MM.1S (cell line): ENCODE measurements around the gene BPTF.

Source experiments
- DNase-seq: peaks from one replicate; pipeline ENCODE4 v3.0.0-alpha.2; 2015
- H2AFZ ChIP-seq: fragments of 300-600 bp; sonication (generic); 2 replicates; pipeline ENCODE4 v1.6.0; 2016; ENCODE audit warnings: antibody characterized with exemption, low read length
- H3F3A ChIP-seq: fragments of 300-600 bp; sonication (generic); 2 replicates; pipeline ENCODE4 v1.6.1; 2016; ENCODE audit warnings: mild to moderate bottlenecking, antibody characterized with exemption, low read length, moderate library complexity, mixed read lengths; ENCODE audit not compliant: insufficient read depth
- H3K27ac ChIP-seq: fragments of 300-600 bp; sonication (generic); 2 replicates; pipeline ENCODE4 v1.5.1; 2016; ENCODE audit warnings: mild to moderate bottlenecking, low read length
- H3K27me3 ChIP-seq: fragments of 300-600 bp; sonication (generic); replicated peaks from 2 replicates; pipeline ENCODE4 v1.6.0; 2016; ENCODE audit warnings: low read length; ENCODE audit not compliant: insufficient read depth
- H3K36me3 ChIP-seq: fragments of 300-600 bp; sonication (generic); replicated peaks from 2 replicates; pipeline ENCODE4 v1.6.1; 2016; ENCODE audit warnings: mild to moderate bottlenecking, low read length, mixed read lengths; ENCODE audit not compliant: insufficient read depth
- H3K4me1 ChIP-seq: fragments of 300-600 bp; sonication (generic); 2 replicates; pipeline ENCODE4 v1.6.1; 2016; ENCODE audit warnings: low read length, mixed read lengths
- H3K4me2 ChIP-seq: fragments of 300-600 bp; sonication (generic); 2 replicates; pipeline ENCODE4 v1.6.0; 2016; ENCODE audit warnings: low read depth, low read length
- H3K4me3 ChIP-seq: fragments of 300-600 bp; sonication (generic); 2 replicates; pipeline ENCODE4 v1.5.1; 2016; ENCODE audit warnings: low read length, mixed read lengths
- H3K79me2 ChIP-seq: fragments of 300-600 bp; sonication (generic); 2 replicates; pipeline ENCODE4 v1.6.1; 2016; ENCODE audit warnings: mixed run types, low read length, mixed read lengths
- H3K9ac ChIP-seq: fragments of 300-600 bp; sonication (generic); 2 replicates; pipeline ENCODE4 v1.6.1; 2016; ENCODE audit warnings: low read length, mixed read lengths
- H3K9me2 ChIP-seq: fragments of 300-600 bp; sonication (generic); replicated peaks from 2 replicates; pipeline ENCODE4 v1.6.1; 2016; ENCODE audit warnings: mild to moderate bottlenecking, low read length, mixed read lengths; ENCODE audit not compliant: insufficient read depth
- H3K9me3 ChIP-seq: fragments of 300-600 bp; sonication (generic); replicated peaks from 2 replicates; pipeline ENCODE4 v1.6.1; 2016; ENCODE audit warnings: mild to moderate bottlenecking, low read length, mixed read lengths; ENCODE audit not compliant: insufficient read depth
- H4K20me1 ChIP-seq: fragments of 300-600 bp; sonication (generic); 2 replicates; pipeline ENCODE4 v1.6.1; 2016; ENCODE audit warnings: mild to moderate bottlenecking, low read length, moderate library complexity, mixed read lengths; ENCODE audit not compliant: insufficient read depth
- CTCF ChIP-seq: fragments of 300-600 bp; sonication (generic); IDR thresholded peaks from 2 replicates; pipeline ENCODE4 v1.5.1; 2016; ENCODE audit warnings: antibody characterized with exemption, low read length, mixed read lengths
- EZH2 ChIP-seq: fragments of 300-600 bp; sonication (generic); optimal IDR thresholded peaks from 2 replicates; pipeline ENCODE3; 2017; ENCODE audit warnings: low read depth, mild to moderate bottlenecking, antibody characterized with exemption, low read length, mixed read lengths
- EZH2phosphoT487 ChIP-seq: fragments of 300-600 bp; sonication (generic); IDR thresholded peaks from 2 replicates; pipeline ENCODE4 v1.6.1; 2018; ENCODE audit warnings: antibody characterized with exemption, low read length

BPTF gene

GRCh38 chr17:67868176-67868575, 42.9 kb downstream of the BPTF start:
- Histone ChIP-seq H3K4me1 (0 out of 2 replicates have a peak, but pooled peaks cover 6% of the 10 kb centered on the region), H3K27me3 (no peaks in the 10 kb centered on the region), H3K36me3 (peaks cover 5% of the 10 kb centered on the region; the same call in 1 of the 2 replicates), H4K20me1 (peaks cover 5% of the 10 kb centered on the region; the same call in 1 of the 2 replicates), H3K9ac (no peak overlapping the region), H3K4me2 (no peak overlapping the region), H3K4me3 (no peak overlapping the region), H3K9me2 (no peaks in the 10 kb centered on the region), H3K27ac (no peak overlapping the region), H2AFZ (no peak overlapping the region), H3F3A (0 out of 2 replicates have a peak, but pooled peaks cover 5% of the 10 kb centered on the region), H3K9me3 (no peaks in the 10 kb centered on the region), H3K79me2 (peaks cover 55% of the 10 kb centered on the region)
- TF ChIP-seq EZH2 (no peak), CTCF (no peak), EZH2phosphoT487 (no peak)
- DNase-seq: no peak

- H3K4me3 ChIP-seq: no peak overlapping the region
- no peak overlapping the region for H2AFZ ChIP-seq
- H3K4me2 ChIP-seq: no peak overlapping the region
- H3K9ac ChIP-seq: no peak overlapping the region
- no peaks in the 10 kb centered on the region for H3K9me3 ChIP-seq
- H3K79me2 ChIP-seq: peaks cover 9% of the 10 kb centered on the region; the same call in 1 of the 2 replicates
- no peaks in the 10 kb centered on the region for H3K27me3 ChIP-seq
- no peaks in the 10 kb centered on the region for H4K20me1 ChIP-seq
- H3K36me3 ChIP-seq: no peaks in the 10 kb centered on the region
- DNase-seq: no peak
- H3F3A ChIP-seq: no peaks in the 10 kb centered on the region
- H3K27ac ChIP-seq: no peak overlapping the region
- TF ChIP-seq CTCF (no peak), EZH2 (no peak), EZH2phosphoT487 (no peak)
- no peaks in the 10 kb centered on the region for H3K4me1 ChIP-seq
- H3K9me2 ChIP-seq: no peaks in the 10 kb centered on the region
These were observed 54.4 kb downstream of the BPTF start for GRCh38 chr17:67879662-67880061.

GRCh38 chr17:67881083-67881482, 55.8 kb downstream of the BPTF start:
- no peak overlapping the region for H3K4me2 ChIP-seq

More at GRCh38 chr17:67881083-67881482, 55.8 kb downstream of the BPTF start:
- TF ChIP-seq EZH2phosphoT487 (no peak), EZH2 (no peak), CTCF (no peak)
- no peaks in the 10 kb centered on the region for H3K9me2 ChIP-seq
- no peak overlapping the region for H2AFZ ChIP-seq
- no peaks in the 10 kb centered on the region for H4K20me1 ChIP-seq
- H3K79me2 ChIP-seq: peaks cover 9% of the 10 kb centered on the region; the same call in 1 of the 2 replicates
- H3K4me3 ChIP-seq: no peak overlapping the region
- H3K27ac ChIP-seq: no peak overlapping the region
- no peak for DNase-seq
- no peaks in the 10 kb centered on the region for H3K27me3 ChIP-seq
- no peaks in the 10 kb centered on the region for H3K36me3 ChIP-seq
- H3F3A ChIP-seq: no peaks in the 10 kb centered on the region
- H3K9me3 ChIP-seq: no peaks in the 10 kb centered on the region
- no peak overlapping the region for H3K9ac ChIP-seq
- no peaks in the 10 kb centered on the region for H3K4me1 ChIP-seq
